HG03354 (cell line): ENCODE measurements around the gene TSHZ2.
"Not testable (repeated sequence)": the region's sequence is repeated elsewhere in the genome, so short reads cannot be mapped to it uniquely, and the experiment has no call there.

Source experiments
- ATAC-seq: cut with Tn5 transposase; IDR thresholded peaks from one replicate; pipeline ENCODE4 v1.9.1; 2021; ENCODE audit warnings: mild to moderate bottlenecking; ENCODE audit not compliant: unreplicated experiment, poor library complexity, severe bottlenecking

TSHZ2 gene

GRCh38 chr20:53445321-53445731 is 473.2 kb downstream of the TSHZ2 start:
- no peak for ATAC-seq

- no peak for ATAC-seq
Measured at GRCh38 chr20:53445932-53446331, 473.8 kb downstream of the TSHZ2 start.

GRCh38 chr20:53447316-53447715 is 475.2 kb downstream of the TSHZ2 start:
- ATAC-seq, result no peak

DNA sequence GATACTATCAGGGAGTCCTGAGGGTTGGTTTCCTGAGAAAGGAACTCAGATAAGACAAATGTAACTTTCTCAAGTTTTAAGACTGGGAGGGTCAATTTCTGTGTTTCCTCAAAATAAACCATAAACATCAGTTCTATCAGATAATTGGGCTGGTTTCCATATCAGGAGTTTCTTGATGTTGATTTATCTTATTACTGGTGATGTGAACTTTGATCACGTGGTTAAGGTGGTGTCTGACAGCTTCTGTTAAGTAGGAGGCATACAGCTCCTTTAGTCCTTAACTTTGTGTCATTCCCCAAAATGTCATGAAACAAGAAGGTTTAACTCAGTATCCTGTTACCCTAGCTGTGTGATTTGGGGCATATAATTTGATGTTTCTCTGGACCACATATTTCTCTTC is 476.3 kb downstream of the TSHZ2 start:
- no peak for ATAC-seq

DNA sequence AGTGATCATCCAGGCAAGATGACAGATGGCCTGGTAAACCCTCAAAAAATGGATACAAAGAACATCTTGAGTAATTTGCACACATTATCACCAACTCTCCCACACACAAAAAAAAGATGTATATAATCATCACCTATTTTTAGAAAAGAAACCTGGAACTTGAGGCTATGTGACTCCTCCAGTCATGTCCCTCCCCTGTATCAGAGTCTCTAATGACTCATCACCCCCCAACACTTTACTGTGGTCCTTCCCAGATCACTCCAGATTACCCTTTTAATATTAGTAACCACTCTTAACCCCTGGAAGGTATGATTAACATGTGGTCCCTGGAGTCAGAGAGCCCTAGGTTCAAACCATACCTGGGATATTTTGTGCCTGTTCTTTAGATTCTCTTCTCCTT is 476.7 kb downstream of the TSHZ2 start:
- ATAC-seq, result no peak

DNA sequence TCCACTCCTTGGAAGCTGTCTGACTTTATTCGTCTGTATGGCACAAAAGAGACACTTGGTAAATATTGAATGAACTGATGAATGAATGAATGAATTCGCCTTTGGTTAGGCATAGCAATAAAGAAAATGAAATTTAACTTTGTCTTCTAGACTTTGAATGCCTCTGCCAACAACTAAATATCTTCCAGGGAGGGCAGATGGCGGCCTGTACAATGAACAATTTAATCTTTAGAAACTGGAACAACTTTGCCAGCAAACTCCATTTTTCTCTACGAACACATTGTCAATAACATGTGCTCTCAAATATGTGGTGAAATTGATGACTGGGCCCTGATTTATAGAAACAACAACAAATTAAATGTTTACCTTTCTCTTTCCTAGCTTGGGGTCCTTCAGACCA is 480.9 kb downstream of the TSHZ2 start:
- no peak for ATAC-seq

DNA sequence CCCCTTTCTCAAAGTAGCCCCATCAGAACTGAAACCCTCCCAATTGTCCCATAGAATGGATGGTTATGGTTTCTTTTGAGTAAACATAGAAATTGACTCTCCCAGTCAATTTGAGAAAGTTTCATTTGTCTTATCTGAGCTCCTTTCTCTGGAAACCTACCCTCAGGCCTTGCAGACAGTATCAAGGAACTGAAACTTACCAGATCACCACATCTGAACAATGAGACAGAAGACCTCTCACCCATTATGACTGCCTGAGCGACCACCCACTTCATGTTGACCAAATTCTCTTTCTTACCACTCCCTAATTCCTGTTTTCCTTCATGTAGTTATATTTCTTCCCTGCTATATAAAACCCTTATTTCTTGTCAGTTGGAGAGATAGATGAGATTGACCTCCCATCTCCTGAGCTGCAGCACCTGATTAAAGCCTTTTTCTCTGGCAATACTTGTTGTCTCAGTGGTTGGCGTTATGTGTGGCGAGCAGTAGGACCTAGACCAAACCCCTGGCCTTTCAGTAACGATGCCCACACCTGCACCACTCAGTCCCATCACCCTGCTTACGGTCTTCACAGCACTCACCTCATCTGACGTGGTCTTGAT is 482.6 kb downstream of the TSHZ2 start:
- no peak for ATAC-seq

- no peak for ATAC-seq
Measured at GRCh38 chr20:53463101-53463972, 491.2 kb downstream of the TSHZ2 start.

GRCh38 chr20:53466279-53466678 is 494.1 kb downstream of the TSHZ2 start:
- ATAC-seq, result no peak

- no peak for ATAC-seq
Measured at GRCh38 chr20:53468587-53468986, 496.4 kb downstream of the TSHZ2 start.

- not testable (repeated sequence) for ATAC-seq
Measured at GRCh38 chr20:53472859-53473258, 500.7 kb downstream of the TSHZ2 start.

- no peak for ATAC-seq
Measured at GRCh38 chr20:53480913-53481312, 508.8 kb downstream of the TSHZ2 start.

- ATAC-seq, result no peak
Measured at GRCh38 chr20:53487461-53488200, 515.5 kb downstream of the TSHZ2 start.

DNA sequence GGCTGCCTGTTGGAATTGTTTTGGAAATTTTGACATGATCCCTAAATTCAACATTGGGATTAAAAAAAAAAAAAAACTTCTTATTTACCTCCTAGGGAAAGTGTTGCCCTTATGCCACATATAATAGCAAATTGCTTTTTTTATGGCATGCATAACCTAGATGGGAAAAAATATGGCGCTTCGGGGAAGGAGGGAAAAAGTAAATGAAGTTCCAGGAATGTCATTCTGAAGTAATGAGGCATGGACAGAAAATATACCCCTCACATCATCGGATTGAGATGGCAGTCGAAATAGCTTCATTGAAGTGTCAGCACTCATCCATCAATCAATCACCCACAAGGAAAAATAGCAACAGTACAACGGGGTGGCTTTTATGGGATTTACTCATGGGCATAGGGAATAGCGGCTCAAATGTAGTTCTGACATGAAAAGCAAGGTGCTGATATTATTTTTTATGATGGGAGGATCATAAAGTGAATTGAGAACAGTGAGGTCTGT is 516.7 kb downstream of the TSHZ2 start:
- ATAC-seq, result no peak

DNA sequence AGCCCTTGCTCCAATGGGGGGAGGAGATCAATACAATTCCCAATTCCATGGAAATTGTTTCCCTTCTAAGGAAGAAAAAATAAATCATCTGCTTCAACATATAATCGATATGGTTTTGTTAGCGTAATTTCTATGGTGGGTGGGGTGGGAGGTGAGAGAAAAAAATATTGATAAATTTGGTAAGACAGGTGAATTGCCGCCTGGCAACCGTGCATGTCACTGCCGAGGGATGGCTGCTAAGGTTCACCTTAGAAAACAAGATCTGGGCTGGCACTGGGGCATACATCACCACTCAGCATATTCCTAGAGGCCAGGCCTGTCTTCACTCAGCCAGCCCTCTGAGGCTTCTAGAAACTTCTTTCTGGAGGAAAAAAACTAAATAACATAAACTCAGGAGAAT is 517.4 kb downstream of the TSHZ2 start:
- ATAC-seq, result no peak

- no peak for ATAC-seq
Measured at GRCh38 chr20:53490620-53491019, 518.5 kb downstream of the TSHZ2 start.

- ATAC-seq, result no peak
Measured at GRCh38 chr20:53491462-53491861, 519.3 kb downstream of the TSHZ2 start.

DNA sequence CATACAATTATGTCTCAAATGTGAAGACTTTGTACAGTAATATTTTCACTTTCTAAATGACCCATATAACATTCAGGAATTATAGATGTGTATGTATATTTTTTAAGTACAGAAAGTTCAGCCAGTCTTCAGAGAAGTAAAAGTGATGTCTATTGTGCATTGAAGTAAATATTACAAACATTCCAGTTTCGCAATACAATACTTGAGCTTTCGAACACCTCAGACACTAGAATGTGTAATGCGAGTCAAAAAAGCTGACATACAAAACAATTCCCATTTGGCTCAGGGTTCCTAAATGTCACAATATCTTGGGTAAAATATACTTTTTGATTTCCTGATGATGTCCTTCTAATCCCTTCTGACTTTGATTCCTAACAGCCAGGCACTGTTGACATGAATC is 520.1 kb downstream of the TSHZ2 start:
- no peak for ATAC-seq

- no peak for ATAC-seq
Measured at GRCh38 chr20:53493311-53493857, 521.2 kb downstream of the TSHZ2 start.

DNA sequence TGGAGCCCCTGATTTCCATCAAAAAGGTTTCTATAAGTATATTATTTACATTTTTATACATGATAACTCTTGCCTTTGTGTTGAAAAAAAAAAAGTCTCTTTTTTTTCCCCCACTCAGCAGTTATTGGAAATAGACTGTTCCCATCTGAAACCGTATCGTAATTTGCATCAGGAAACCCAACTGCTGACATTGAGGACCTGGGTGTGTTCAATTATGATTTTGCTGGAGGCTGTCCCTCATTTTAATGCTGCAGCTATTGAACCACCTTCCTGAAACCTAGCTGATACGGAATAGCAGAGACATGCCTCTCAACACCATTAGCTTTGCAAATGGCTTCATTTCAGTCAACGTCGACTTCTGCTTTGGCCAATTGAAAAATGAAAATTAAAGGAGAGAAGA is 522.6 kb downstream of the TSHZ2 start:
- ATAC-seq, result no peak
